GM21390 (cell line): ENCODE measurements around the gene KRT76.

Experiments used
- ATAC-seq: cut with Tn5 transposase; IDR thresholded peaks from one replicate; pipeline ENCODE4 v1.9.1; 2021; ENCODE audit not compliant: unreplicated experiment

The KRT76 gene

DNA sequence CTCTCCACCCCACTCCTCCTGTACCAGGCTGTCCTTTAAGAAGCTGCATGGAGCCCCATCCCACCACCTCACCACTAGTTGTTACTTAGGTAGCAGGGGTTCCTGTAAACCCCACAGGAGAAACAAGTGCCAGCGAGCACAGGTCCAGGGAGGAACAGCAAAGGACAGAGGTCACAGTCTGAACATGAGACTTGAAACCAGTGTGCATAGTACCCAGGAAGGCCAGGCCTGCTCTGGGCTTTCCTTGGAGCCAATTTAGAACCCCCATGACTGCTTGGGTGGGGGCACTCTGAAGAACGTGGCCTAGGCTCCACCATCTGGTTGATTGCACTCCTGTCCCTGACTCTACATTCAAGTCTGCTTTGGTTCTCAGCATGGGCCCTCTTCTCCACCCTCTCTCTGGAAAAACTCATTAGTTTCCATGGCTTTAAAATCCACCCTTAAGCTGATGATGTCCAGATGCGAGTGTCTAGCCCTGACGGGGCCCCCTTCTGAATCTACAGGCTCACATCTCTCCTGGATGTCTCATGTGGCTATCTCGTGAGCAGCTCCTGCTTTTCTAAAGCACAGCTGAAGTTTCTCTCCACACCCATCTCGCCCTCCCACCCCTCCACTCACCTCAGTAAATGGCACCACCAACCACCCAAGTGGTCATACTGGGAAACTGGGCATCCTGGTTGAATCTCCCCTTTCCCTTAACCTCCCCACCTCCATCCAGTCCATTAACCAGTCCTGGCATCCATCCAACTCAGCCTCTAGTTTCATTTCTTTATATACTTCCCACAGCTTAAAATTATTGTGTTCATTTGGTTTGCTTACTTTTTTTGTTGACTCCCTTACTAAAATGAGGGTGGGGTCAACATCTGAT is 10.4 kb upstream of the KRT76 start:
- no peak for ATAC-seq

GRCh38 chr12:52784909-52785308 is 7.8 kb upstream of the KRT76 start:
- no peak for ATAC-seq

DNA sequence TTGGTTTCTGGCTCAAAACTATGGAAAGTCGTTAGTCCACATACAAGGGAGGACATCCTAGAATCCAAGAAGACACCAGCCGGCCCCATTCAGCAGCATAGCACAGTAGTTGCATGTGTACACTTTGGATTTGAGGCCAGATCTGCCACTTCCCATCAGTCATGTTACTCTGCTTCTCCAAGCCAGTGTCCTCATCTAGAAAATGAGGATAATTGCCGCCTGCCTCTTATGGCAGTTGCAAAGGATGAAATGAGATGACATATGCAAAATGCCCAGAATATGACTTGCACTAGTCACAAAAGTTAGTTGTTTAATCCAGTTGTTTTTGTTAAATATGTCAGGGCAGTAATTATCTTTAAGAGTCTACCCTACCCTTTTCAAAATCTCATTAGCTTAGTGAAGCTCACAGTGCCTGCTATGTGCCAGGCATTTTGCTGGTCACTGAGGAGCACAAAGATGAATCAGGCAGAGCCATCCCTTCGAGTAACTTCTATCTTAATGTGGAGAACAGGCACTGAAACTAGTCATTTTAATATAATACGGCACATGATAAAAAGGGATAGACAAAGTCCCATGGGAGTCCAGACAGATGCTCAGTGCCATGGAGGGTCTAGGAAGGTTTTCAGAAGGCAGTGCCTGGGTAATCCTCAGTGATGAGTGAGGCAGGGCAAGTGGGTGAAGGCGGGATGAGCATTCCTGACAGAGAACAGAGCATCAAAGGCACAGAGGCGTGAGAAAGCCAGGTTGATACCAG is 6.6 kb upstream of the KRT76 start:
- no peak for ATAC-seq

DNA sequence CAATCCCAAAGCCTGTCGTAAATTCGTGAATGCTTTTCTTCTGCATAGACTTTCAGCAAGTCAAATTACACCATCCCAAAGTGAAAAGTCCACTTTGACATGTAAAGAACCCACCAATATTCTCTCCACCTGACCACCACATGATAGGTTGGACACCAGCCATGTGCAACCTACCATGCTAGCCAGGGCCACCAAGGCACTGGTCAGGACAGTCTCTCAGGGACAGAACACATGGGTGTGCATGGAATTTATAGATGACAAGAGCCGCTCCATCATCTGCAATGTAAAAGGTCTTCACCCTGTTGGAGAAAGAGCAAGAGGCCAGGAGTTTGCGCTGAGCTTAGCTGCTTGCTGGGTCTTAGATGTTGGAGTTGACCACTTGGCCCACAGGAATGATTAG is 5.4 kb upstream of the KRT76 start:
- ATAC-seq, result no peak

DNA sequence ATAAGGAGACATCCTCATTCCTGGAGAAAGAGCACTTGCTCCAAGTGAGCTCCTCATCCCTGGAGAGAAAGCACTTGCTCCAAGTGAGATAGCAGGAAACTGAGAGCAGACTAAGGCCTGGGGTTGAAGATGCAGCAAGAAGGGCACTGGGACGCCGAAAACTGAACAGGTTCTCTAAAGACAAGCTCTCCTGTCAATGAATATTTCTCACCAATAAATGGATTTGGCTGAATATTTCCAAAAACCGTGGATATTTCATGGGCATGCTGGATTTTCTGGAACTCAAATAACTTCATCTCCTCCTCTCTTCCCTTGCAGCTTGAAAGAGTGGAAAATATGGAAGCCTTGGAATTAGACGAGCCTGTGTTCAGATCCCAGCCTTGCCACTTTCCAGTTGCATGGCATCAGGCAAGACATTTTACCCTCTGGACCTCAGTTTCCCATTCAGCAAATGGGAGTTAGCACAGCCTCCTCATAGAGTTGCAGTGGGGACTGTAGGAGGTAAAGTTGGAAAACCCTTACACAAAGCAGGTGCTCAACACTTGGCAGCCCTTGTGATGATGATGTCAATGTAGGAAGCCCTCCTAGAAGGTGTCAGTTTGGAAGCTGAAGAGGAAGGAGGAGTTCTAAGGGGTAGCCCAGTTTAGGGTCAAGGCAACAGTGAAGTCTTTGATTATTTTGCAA is 4.4 kb upstream of the KRT76 start:
- ATAC-seq, result no peak

DNA sequence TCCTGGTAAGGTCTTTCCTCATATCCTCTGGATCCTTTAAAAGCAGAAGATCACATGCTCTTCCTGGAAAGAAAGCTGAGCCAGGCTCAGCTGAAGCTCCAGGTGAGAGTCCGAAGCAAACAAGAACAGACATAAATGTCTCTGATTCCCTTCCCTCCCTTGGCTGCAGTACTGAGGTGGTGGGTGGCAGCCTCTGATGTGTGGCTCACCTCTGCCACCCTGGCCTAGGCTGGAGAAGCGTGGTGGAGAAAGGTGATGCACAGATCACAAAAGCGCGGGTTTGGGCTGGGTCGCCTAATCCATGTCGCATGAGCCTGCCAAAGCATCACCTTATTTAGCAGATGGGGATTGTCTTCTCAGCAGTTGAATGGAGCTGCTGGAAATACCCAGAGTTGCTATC is 2.8 kb upstream of the KRT76 start:
- ATAC-seq, result no peak

GRCh38 chr12:52778833-52779232 is 1.7 kb upstream of the KRT76 start:
- ATAC-seq, result no peak

- ATAC-seq, result no peak
Observed at GRCh38 chr12:52777566-52777965, 421 bp upstream of the KRT76 start.

- no peak for ATAC-seq
Observed at GRCh38 chr12:52776435-52776834, 710 bp downstream of the KRT76 start.

DNA sequence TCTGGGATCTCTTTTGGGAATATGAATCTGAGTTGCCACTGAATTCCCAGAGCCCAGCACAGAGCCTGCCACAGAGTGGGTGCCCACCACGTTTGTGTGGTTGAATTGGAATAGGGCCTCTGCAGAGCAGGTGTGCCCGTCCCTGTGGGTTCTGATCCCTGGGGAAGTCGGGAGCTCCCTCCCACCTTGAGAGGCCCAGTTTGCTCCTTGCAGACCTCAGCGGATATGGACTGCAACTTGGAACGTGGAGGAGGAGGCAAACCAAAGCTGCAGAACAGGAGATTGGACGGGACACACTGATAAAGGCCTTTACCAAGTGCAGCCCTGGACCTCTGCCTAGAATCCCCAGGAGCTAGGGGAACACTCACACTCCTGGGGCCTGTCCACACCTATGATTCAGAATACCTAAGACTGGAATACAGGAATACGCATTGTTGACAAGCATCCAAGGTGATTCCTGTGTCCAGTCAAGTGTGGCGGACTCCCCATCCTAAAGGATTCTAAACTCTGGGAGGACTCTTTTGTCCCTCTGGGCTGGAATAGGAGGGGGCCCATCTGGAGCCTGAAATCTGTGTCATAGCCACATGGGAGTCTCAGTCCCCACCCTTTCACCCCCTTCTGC is 2.4 kb downstream of the KRT76 start:
- no peak for ATAC-seq

DNA sequence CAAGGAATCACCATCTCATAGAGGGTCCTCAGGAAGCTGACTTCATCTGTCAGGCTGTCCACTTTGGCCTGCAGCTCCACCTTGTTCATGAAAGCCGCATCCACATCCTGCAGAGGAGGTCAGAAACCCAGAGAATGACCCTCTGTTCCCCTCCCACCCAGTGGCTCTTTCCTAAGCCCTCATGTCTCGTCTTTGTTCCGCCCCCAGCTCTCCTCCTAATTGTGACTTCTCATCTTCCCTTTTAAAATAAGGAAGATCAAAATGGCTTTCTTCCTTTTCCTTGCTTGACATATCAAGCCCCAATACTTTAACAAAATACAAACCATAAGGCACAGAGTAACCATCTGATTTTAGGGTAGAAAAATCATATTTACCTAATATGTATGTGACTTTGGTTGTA is 4.4 kb downstream of the KRT76 start:
- ATAC-seq, result no peak

- ATAC-seq, result no peak
Observed at GRCh38 chr12:52772188-52772587, 5.0 kb downstream of the KRT76 start.

DNA sequence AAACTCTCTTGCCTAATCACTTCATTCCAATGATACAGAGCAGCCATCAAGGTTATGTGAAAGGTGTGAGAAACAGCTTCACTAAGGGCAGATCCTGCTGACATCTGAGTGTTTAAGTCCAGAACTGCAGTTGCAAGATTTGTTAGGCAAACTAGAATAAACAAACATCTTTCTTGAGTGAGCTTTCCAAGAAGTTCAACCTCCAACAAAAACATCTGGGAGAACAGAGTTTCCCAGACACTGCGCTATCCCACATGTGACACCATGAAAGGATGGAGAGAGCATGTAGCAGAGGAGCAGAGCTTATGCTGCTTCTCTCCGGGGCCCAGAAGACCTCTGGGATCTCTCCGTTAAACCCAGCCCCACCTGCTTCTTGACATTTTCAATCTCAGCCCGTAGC is 5.6 kb downstream of the KRT76 start:
- no peak for ATAC-seq

- no peak for ATAC-seq
Observed at GRCh38 chr12:52771088-52771487, 6.1 kb downstream of the KRT76 start.

GRCh38 chr12:52769946-52770345 is 7.2 kb downstream of the KRT76 start:
- ATAC-seq, result no peak

- ATAC-seq, result no peak
Observed at GRCh38 chr12:52769354-52769753, 7.8 kb downstream of the KRT76 start.

- no peak for ATAC-seq
Observed at GRCh38 chr12:52768479-52769200, 8.5 kb downstream of the KRT76 start.

DNA sequence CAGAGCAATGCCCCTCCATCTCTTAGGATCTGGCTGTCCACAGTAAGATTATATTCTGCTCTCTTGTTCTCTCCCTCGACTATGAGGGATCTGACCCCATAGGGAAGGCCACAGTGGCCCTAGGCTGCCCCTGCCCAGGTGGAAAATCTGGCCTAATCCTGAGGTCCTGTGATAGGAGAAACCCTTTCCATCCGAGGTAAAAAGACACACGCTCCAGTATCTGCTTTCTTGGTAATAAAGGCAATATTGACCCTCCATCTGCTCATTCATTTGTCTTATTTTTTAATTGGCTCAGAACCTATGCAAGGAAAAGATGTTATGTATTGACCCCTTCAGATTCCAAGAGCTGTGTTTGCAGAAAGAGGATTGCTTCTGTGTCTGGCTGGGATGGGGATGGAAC is 9.7 kb downstream of the KRT76 start:
- no peak for ATAC-seq

DNA sequence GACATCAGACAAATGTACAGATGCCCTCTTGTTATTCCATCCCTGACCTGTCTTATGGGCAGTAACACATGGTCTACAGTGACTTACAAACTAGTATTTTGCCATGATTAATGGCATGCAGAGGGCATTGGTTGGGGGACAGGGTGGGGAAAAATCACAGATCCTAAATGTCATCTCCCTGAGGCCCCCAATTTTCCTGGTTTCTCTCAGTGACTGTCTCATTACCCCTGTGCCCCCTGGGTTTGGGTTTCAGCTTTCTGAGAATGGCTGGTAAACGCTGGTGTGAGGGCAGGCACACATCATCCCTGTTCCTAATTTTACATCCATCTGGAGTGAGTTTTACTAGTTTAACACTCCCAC is 10.1 kb downstream of the KRT76 start:
- ATAC-seq, result no peak

DNA sequence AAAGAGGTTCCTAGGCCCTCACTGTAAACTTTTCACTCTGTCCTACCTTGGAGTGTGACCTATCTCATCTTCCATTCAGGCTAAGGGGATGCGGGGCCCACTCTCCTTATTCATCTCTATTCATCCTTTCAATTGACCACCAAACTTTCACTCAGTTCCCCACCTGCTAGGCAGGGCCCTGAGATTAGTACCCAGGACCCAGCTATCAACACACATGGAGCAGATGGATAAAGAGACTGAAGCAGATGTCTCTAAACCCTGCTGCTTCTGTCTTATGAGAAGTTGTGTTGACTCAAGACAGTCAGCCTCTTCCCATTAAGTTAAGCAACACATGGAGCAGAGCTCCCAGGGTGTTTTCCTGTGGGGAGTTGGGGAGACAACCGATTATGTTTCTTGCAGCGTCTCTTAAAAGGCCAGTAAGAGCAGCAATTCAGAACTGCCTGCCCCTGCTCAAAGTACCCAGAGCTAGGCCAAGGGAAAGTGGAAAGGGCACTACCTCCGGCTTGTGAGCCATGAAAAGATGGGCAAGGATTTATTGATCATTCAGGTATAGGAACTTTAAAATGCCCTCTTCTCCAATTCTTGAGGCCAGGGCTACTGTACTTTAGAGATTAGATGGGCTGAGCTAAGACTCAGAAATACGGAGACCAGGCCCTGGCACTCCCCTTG is 10.7 kb downstream of the KRT76 start:
- no peak for ATAC-seq
